ENCODE results near the gene SYS1.

- TF ChIP-seq CTCF (IDR thresholded peaks at IDR 0.05; ENCODE audit: low read length) (no peak), EZH2 (optimal IDR thresholded peaks at IDR 0.05; ENCODE audit: low read depth, low read length) (no peak), EZH2phosphoT487 (IDR thresholded peaks at IDR 0.05; ENCODE audit: low read length) (no peak)
Measured at GRCh38 chr20:45325371-45325770, 37.6 kb upstream of the SYS1 start.

All from MM.1S (cell line).